Measurements from ENCODE around the gene SIT1. TPM values are rescaled to one million over a fixed set of nuclear protein-coding genes. Genes with fewer than 3 reads are reported as not detected.

SIT1 gene
- total and polyA plus RNA-seq, 4 donors: 0.36 TPM; not detected in 3

DNA sequence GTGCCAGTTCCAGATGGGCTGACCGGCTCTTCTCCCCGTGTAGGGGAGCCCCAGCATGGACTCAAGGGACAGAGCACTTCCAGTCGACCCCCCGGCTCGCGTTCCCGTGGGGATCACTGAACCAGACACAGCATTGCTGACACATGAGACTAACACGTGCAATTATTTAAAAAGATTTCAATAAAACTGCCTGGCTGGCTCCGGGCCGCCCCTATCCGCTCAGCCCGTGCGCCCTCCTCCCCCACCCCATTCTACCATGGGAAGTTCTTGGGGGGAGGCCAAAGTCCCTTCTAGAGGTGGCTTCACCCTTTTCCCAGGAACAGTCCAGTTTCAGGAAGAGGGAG is 40.9 kb downstream of the SIT1 start:
- 95% methylated on average over 8 of the region's 13 CpGs for WGBS (ENCODE audit: insufficient coverage)
- H3K4me1 ChIP-seq (ENCODE audit: control insufficient read depth, insufficient read depth, low read length): peaks cover 14% of the 10 kb centered on the region
- DNase-seq (ENCODE audit: low read depth in 4 of 6, low spot score in 6 of 6): no peak
- H3K9me3 ChIP-seq (ENCODE audit: control insufficient read depth, insufficient read depth, low read length): no peaks in the 10 kb centered on the region
- H3K27ac ChIP-seq (ENCODE audit: low read depth, low read length): no peak overlapping the region
- no peak overlapping the region for H3K4me3 ChIP-seq (ENCODE audit: low read depth, low read length)
- peaks cover under 1% of the 10 kb centered on the region for H3K27me3 ChIP-seq (ENCODE audit: control insufficient read depth, insufficient read depth, low read length)
- peaks cover 35% of the 10 kb centered on the region for H3K36me3 ChIP-seq (ENCODE audit: control insufficient read depth, insufficient read depth, low read length)

GRCh38 chr9:35609001-35609819 is 41.5 kb downstream of the SIT1 start:
- DNase-seq (ENCODE audit: low read depth in 4 of 6, low spot score in 6 of 6): no peak
- WGBS (ENCODE audit: insufficient coverage): 90% methylated on average over 31 of the region's 31 CpGs
- Histone ChIP-seq H3K4me1 (ENCODE audit: control insufficient read depth, insufficient read depth, low read length) (peaks cover 20% of the 10 kb centered on the region), H3K27ac (ENCODE audit: low read depth, low read length) (no peak overlapping the region), H3K9me3 (ENCODE audit: control insufficient read depth, insufficient read depth, low read length) (no peaks in the 10 kb centered on the region), H3K4me3 (ENCODE audit: low read depth, low read length) (no peak overlapping the region), H3K36me3 (ENCODE audit: control insufficient read depth, insufficient read depth, low read length) (peaks cover 35% of the 10 kb centered on the region), H3K27me3 (ENCODE audit: control insufficient read depth, insufficient read depth, low read length) (no peaks in the 10 kb centered on the region)

DNA sequence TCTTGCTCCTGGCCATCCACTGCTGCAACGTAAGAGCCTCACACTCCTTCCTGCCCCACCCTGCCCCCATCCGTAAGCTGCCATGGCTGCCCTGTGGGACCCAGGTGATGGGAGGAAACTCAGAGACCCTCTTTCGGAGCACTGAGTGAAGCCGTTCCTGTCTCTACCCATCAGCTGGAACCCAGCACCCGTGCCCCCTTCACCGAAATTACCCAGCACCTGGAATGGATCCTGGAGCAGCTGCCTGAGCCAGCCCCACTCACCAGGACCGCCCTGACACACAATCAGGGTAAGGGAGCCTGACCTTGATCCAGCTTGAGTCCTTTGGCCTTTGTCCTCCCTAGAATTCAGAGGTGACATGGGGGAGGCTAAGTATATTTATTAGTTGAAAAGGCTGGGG is 42.5 kb downstream of the SIT1 start:
- no peak overlapping the region for H3K27ac ChIP-seq (ENCODE audit: low read depth, low read length)
- 91% methylated on average over 6 of the region's 7 CpGs for WGBS (ENCODE audit: insufficient coverage)
- H3K36me3 ChIP-seq (ENCODE audit: control insufficient read depth, insufficient read depth, low read length): peaks cover 35% of the 10 kb centered on the region
- H3K4me1 ChIP-seq (ENCODE audit: control insufficient read depth, insufficient read depth, low read length): peaks cover 24% of the 10 kb centered on the region
- no peak overlapping the region for H3K4me3 ChIP-seq (ENCODE audit: low read depth, low read length)
- no peaks in the 10 kb centered on the region for H3K9me3 ChIP-seq (ENCODE audit: control insufficient read depth, insufficient read depth, low read length)
- no peak for DNase-seq (ENCODE audit: low read depth in 4 of 6, low spot score in 6 of 6)
- H3K27me3 ChIP-seq (ENCODE audit: control insufficient read depth, insufficient read depth, low read length): no peaks in the 10 kb centered on the region

DNA sequence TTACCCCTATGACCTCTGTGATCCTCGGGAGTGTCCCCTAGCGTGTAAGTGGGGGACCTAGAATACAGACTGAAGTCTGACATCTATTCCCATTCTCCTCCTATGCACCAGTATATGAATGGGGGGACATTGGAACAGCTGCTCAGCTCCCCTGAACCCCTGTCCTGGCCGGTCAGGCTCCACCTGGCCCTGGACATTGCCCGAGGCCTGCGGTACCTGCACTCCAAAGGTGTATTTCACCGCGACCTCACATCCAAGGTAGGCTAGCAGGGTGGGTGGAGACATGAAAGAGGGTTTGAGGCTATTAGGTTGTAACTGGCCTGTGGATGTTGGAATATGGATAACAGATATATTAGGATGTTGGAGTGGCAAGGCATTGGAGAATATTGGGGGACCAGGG is 44.0 kb downstream of the SIT1 start:
- Histone ChIP-seq H3K27ac (ENCODE audit: low read depth, low read length) (no peak overlapping the region), H3K4me3 (ENCODE audit: low read depth, low read length) (no peak overlapping the region), H3K9me3 (ENCODE audit: control insufficient read depth, insufficient read depth, low read length) (no peaks in the 10 kb centered on the region), H3K27me3 (ENCODE audit: control insufficient read depth, insufficient read depth, low read length) (no peaks in the 10 kb centered on the region), H3K4me1 (ENCODE audit: control insufficient read depth, insufficient read depth, low read length) (peaks cover 27% of the 10 kb centered on the region), H3K36me3 (ENCODE audit: control insufficient read depth, insufficient read depth, low read length) (peaks cover 35% of the 10 kb centered on the region)
- WGBS (ENCODE audit: insufficient coverage): 89% methylated on average over 5 of the region's 7 CpGs
- DNase-seq (ENCODE audit: low read depth in 4 of 6, low spot score in 6 of 6): no peak

DNA sequence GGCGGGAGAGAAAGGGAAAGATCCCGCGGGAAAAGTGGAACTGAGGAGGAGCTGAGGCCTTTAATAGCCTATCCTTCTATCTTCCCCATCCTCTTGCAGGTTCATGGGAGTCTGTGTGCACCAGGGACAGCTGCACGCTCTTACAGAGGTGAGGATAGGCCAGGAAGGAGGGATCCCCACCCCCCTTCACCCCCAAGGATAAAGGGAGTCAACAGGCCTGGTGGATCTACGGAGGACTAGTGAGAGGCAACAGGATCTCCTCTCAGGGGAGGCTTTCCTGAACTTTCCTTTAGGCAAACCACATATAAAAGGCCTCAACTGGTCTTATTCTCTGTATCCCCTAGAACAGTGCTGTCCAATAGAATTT is 44.6 kb downstream of the SIT1 start:
- H3K4me1 ChIP-seq (ENCODE audit: control insufficient read depth, insufficient read depth, low read length): peaks cover 27% of the 10 kb centered on the region
- peak overlapping the region; percentile 37 for H3K27ac ChIP-seq (ENCODE audit: low read depth, low read length)
- peak in 1 of 6 donors; percentile 22 for DNase-seq (ENCODE audit: low read depth in 4 of 6, low spot score in 6 of 6)

GRCh38 chr9:35605351-35606137 is 45.2 kb downstream of the SIT1 start:
- H3K27me3 ChIP-seq (ENCODE audit: control insufficient read depth, insufficient read depth, low read length): no peaks in the 10 kb centered on the region
- peaks cover 35% of the 10 kb centered on the region for H3K36me3 ChIP-seq (ENCODE audit: control insufficient read depth, insufficient read depth, low read length)
- peak in 2 of 6 donors; percentile 13 to 26 for DNase-seq (ENCODE audit: low read depth in 4 of 6, low spot score in 6 of 6)
- H3K4me1 ChIP-seq (ENCODE audit: control insufficient read depth, insufficient read depth, low read length): peaks cover 27% of the 10 kb centered on the region
- H3K27ac ChIP-seq (ENCODE audit: low read depth, low read length): peak overlapping the region; percentile 37
- H3K9me3 ChIP-seq (ENCODE audit: control insufficient read depth, insufficient read depth, low read length): no peaks in the 10 kb centered on the region
- under 1% methylated on average over 74 of the region's 76 CpGs for WGBS (ENCODE audit: insufficient coverage)
- peak overlapping the region; percentile 69 for H3K4me3 ChIP-seq (ENCODE audit: low read depth, low read length)

More for the DNA sequence above, 44.6 kb downstream of the SIT1 start:
- Histone ChIP-seq H3K9me3 (ENCODE audit: control insufficient read depth, insufficient read depth, low read length) (no peaks in the 10 kb centered on the region), H3K4me3 (ENCODE audit: low read depth, low read length) (peak overlapping the region; percentile 69), H3K27me3 (ENCODE audit: control insufficient read depth, insufficient read depth, low read length) (no peaks in the 10 kb centered on the region), H3K36me3 (ENCODE audit: control insufficient read depth, insufficient read depth, low read length) (peaks cover 35% of the 10 kb centered on the region)
- 0% methylated on average over 1 of the region's 5 CpGs for WGBS (ENCODE audit: insufficient coverage)

GRCh38 chr9:35604578-35605350 is 46.0 kb downstream of the SIT1 start, which contains the start of gene TESK1:
TESK1 (plus strand) TSS chr9:35605262; CDS start chr9:35605620, 358 bp downstream.
- under 1% methylated on average over 52 of the region's 55 CpGs for WGBS (ENCODE audit: insufficient coverage)
- DNase-seq (ENCODE audit: low read depth in 4 of 6, low spot score in 6 of 6): peak in 5 of 6 donors; percentile 33 to 90 (median 48)
- Histone ChIP-seq H3K4me1 (ENCODE audit: control insufficient read depth, insufficient read depth, low read length) (peaks cover 27% of the 10 kb centered on the region), H3K4me3 (ENCODE audit: low read depth, low read length) (peak within 1 kb of the TSS; percentile 69), H3K27me3 (ENCODE audit: control insufficient read depth, insufficient read depth, low read length) (no peaks in the 10 kb centered on the region), H3K36me3 (ENCODE audit: control insufficient read depth, insufficient read depth, low read length) (peaks cover 31% of the 10 kb centered on the region), H3K27ac (ENCODE audit: low read depth, low read length) (peak within 1 kb of the TSS; percentile 90), H3K9me3 (ENCODE audit: control insufficient read depth, insufficient read depth, low read length) (no peaks in the 10 kb centered on the region)

- DNase-seq (ENCODE audit: low read depth in 4 of 6, low spot score in 6 of 6): peak; percentile 97 to 100 (median 98)
- Histone ChIP-seq H3K4me1 (ENCODE audit: control insufficient read depth, insufficient read depth, low read length) (peaks cover 27% of the 10 kb centered on the region), H3K27ac (ENCODE audit: low read depth, low read length) (peak overlapping the region; percentile 91), H3K36me3 (ENCODE audit: control insufficient read depth, insufficient read depth, low read length) (peaks cover 24% of the 10 kb centered on the region), H3K27me3 (ENCODE audit: control insufficient read depth, insufficient read depth, low read length) (no peaks in the 10 kb centered on the region), H3K9me3 (ENCODE audit: control insufficient read depth, insufficient read depth, low read length) (no peaks in the 10 kb centered on the region), H3K4me3 (ENCODE audit: low read depth, low read length) (peak overlapping the region; percentile 60)
- under 1% methylated on average over 41 of the region's 41 CpGs for WGBS (ENCODE audit: insufficient coverage)
Measured at GRCh38 chr9:35603986-35604577, 46.6 kb downstream of the SIT1 start.

GRCh38 chr9:35603506-35603985 is 47.2 kb downstream of the SIT1 start:
- H3K4me1 ChIP-seq (ENCODE audit: control insufficient read depth, insufficient read depth, low read length): peaks cover 27% of the 10 kb centered on the region
- H3K36me3 ChIP-seq (ENCODE audit: control insufficient read depth, insufficient read depth, low read length): peaks cover 19% of the 10 kb centered on the region
- DNase-seq (ENCODE audit: low read depth in 4 of 6, low spot score in 6 of 6): peak in 1 of 6 donors; percentile 29
- WGBS (ENCODE audit: insufficient coverage): 3% methylated on average over 18 of the region's 18 CpGs
- no peaks in the 10 kb centered on the region for H3K9me3 ChIP-seq (ENCODE audit: control insufficient read depth, insufficient read depth, low read length)
- no peaks in the 10 kb centered on the region for H3K27me3 ChIP-seq (ENCODE audit: control insufficient read depth, insufficient read depth, low read length)
- H3K27ac ChIP-seq (ENCODE audit: low read depth, low read length): peak overlapping the region; percentile 91
- H3K4me3 ChIP-seq (ENCODE audit: low read depth, low read length): peak overlapping the region; percentile 60

All from spinal cord (tissue), 10 donors.